Measurements from ENCODE around the gene KCNE2.

The KCNE2 gene

DNA sequence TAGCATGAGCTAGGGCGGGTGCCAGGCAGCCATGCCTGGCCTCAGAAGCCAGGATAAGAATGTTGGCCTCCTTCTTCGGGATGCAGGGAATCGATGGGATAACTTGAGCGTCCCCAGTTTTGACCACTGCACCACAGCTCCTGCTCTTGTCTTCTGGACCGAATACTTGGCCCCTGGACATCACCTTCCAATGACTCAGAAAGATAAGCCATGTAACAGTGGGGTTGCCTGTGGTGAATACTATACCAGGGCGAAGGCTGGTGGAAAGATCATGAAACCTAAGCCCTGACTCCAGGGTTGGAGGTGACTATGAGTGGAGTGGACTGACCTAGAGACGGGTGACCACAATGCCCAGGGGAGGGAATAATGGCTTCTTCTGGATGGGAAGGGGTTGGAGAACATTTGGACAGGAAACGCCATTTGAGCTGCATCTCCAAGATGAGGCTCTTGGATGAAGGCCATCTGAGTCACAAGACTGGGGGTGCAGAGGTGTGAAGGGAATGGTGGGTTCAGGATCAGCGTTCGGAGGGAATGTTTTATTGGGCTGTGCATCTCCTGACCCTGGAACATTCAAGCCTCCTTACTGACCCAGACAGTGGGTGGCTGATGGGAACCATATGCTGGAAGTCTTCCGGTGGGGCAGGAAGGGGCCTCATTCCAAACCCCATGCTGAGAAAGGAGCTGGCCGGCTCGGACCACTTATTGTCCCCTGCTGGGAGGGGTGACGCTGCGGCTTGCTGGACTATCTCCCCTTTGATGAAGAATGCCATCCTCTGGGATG lies 18.5 kb upstream of the KCNE2 start:
- Histone ChIP-seq H3K27me3 (ENCODE audit: insufficient read depth, low read depth, severe bottlenecking) (peaks cover 96% of the 10 kb centered on the region), H3K4me3 (ENCODE audit: low read depth, low read length) (no peak overlapping the region), H3K36me3 (no peaks in the 10 kb centered on the region), H3K27ac (no peak overlapping the region), H3K9me3 (ENCODE audit: severe bottlenecking) (peaks cover 9% of the 10 kb centered on the region)
- DNase-seq: no peak
- TF ChIP-seq, protein P1, sequence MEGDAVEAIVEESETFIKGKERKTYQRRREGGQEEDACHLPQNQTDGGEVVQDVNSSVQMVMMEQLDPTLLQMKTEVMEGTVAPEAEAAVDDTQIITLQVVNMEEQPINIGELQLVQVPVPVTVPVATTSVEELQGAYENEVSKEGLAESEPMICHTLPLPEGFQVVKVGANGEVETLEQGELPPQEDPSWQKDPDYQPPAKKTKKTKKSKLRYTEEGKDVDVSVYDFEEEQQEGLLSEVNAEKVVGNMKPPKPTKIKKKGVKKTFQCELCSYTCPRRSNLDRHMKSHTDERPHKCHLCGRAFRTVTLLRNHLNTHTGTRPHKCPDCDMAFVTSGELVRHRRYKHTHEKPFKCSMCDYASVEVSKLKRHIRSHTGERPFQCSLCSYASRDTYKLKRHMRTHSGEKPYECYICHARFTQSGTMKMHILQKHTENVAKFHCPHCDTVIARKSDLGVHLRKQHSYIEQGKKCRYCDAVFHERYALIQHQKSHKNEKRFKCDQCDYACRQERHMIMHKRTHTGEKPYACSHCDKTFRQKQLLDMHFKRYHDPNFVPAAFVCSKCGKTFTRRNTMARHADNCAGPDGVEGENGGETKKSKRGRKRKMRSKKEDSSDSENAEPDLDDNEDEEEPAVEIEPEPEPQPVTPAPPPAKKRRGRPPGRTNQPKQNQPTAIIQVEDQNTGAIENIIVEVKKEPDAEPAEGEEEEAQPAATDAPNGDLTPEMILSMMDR (IDR thresholded peaks at IDR 0.05; ENCODE audit: low read depth, low read length): no peak

DNA sequence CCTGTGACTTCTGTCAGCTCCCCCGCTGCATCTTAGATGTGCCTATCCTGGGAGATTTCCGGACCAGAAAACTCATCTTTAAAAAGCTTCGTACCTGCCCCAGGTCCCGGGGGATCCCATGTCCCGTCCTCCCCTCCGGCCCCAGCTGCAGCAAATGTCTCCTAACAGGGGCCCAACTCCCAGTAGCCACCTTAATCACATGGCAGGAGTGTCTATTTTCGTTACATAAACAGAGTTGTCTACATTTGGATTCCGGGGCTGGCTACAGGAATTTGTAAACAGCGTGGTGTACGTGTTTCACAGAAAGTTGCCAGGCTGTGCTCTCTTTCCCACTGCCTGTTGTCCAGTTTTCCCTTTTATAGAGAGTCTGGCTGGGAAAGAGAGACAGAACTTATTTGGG lies 17.9 kb upstream of the KCNE2 start:
- no peak overlapping the region for H3K27ac ChIP-seq
- DNase-seq: no peak
- TF ChIP-seq, protein P1 (IDR thresholded peaks at IDR 0.05; ENCODE audit: low read depth, low read length): no peak

DNA sequence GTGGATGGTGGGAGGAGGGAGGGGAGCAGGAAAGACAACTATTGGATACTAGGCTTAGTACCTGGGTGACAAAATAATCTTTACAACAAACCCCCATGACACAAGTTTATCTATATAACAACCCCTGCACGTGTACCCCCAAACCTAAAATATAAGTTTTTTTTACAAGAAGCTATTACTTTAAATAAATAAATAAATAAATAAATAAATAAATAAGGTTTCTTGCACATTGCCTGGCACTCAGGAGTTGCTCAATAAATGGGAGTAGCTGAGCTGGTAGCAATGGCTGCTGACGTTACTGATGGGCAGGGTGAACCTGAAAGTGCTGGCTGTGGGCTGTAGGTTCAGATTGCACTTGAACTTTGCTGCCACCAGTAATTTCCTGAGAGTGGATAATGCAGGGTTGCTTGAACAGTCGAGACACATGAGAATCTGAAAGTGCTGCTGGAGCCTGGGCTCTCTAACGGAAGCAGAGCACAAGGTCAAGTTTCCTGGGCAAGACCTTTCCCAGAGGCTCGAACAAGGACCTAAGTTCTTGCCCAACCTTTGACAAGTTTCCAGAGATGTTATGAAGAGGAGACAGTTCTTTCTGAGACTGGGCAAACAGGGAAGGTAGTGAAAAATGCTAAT lies 14.8 kb upstream of the KCNE2 start:
- peaks cover 6% of the 10 kb centered on the region for H3K9me3 ChIP-seq (ENCODE audit: severe bottlenecking)
- peaks cover 95% of the 10 kb centered on the region for H3K27me3 ChIP-seq (ENCODE audit: insufficient read depth, low read depth, severe bottlenecking)
- H3K4me3 ChIP-seq (ENCODE audit: low read depth, low read length): no peak overlapping the region
- no peak for DNase-seq
- TF ChIP-seq, protein P1 (IDR thresholded peaks at IDR 0.05; ENCODE audit: low read depth, low read length): no peak
- H3K27ac ChIP-seq: no peak overlapping the region
- H3K36me3 ChIP-seq: no peaks in the 10 kb centered on the region

More for the DNA sequence above, 17.9 kb upstream of the KCNE2 start:
- Histone ChIP-seq H3K36me3 (no peaks in the 10 kb centered on the region), H3K4me3 (ENCODE audit: low read depth, low read length) (no peak overlapping the region), H3K9me3 (ENCODE audit: severe bottlenecking) (peaks cover 9% of the 10 kb centered on the region), H3K27me3 (ENCODE audit: insufficient read depth, low read depth, severe bottlenecking) (peaks cover 96% of the 10 kb centered on the region)

DNA sequence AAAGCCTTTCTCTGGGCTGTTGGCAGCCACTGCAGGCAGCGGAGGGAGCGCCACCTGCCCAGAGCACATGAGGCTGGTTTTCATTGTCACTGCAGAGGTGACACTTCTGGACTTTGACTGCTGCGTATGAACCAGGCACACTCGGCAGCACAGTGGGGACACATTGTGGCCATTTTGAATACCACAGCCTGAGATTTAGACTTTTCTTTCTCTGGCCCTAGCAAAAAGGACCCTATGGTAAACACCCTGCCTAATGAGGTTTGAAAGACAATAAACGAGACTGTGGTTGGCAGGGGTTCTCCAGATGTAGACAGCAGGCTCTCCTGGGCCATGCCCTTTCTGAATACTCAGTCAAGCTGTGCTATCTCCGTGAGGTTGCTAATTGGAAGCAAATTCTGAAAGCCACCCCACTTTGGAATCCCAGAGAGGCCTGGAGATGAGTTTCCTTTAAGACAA lies 12.0 kb upstream of the KCNE2 start:
- peaks cover 6% of the 10 kb centered on the region for H3K9me3 ChIP-seq (ENCODE audit: severe bottlenecking)
- H3K4me3 ChIP-seq (ENCODE audit: low read depth, low read length): no peak overlapping the region
- TF ChIP-seq, protein P1 (IDR thresholded peaks at IDR 0.05; ENCODE audit: low read depth, low read length): peak; percentile 84
- H3K27ac ChIP-seq: no peak overlapping the region
- DNase-seq: peak; percentile 61
- H3K27me3 ChIP-seq (ENCODE audit: insufficient read depth, low read depth, severe bottlenecking): peaks cover 94% of the 10 kb centered on the region
- H3K36me3 ChIP-seq: no peaks in the 10 kb centered on the region

DNA sequence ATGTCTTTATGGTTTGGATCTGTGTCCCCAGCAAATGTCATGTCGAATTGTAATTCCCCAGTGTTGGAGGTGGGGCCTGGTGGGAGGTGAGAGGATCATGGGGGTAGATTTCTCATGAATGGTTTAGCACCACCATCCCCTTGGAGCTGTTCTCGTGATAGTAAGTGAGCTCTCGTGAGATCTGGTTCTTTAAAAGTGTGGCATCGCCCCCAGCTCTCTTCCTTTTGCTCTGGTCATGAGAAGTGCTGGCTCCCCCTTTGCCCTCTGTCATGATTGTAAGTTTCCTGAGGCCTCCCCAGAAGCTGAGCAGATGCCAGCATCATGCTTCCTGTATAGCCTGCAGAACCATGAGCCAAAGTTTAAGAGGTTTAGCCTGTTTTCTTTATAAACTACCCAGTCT lies 11.2 kb upstream of the KCNE2 start:
- H3K27ac ChIP-seq: no peak overlapping the region
- TF ChIP-seq, protein P1 (IDR thresholded peaks at IDR 0.05; ENCODE audit: low read depth, low read length): no peak

More for the DNA sequence above, 11.2 kb upstream of the KCNE2 start:
- peaks cover 6% of the 10 kb centered on the region for H3K9me3 ChIP-seq (ENCODE audit: severe bottlenecking)
- DNase-seq: no peak
- no peaks in the 10 kb centered on the region for H3K36me3 ChIP-seq
- peaks cover 91% of the 10 kb centered on the region for H3K27me3 ChIP-seq (ENCODE audit: insufficient read depth, low read depth, severe bottlenecking)
- H3K4me3 ChIP-seq (ENCODE audit: low read depth, low read length): no peak overlapping the region

All from WERI-Rb-1 (cell line).